HepG2 (cell line): ENCODE measurements around the gene TOMM7. TPM values are rescaled to one million over a fixed set of nuclear protein-coding genes. Genes with fewer than 3 reads are reported as not detected.

ENCODE experiments used
- CBX5 ChIP-seq: sonication (generic); formaldehyde crosslinking; IDR thresholded peaks from 2 replicates; pipeline ENCODE4 v1.4.0; 2020; ENCODE audit warnings: missing genetic modification reagents, borderline replicate concordance
- FOXC1 ChIP-seq: sonication (generic); formaldehyde crosslinking; IDR thresholded peaks from 2 replicates; pipeline ENCODE4 v1.8.0; 2022; ENCODE audit warnings: mild to moderate bottlenecking, missing genetic modification reagents, borderline replicate concordance
- HNRNPH1 ChIP-seq: fragments of 200-400 bp; formaldehyde crosslinking; optimal IDR thresholded peaks from 2 replicates; pipeline ENCODE3; 2017; ENCODE audit warnings: mild to moderate bottlenecking, low read depth, low read length
- HNRNPL ChIP-seq: fragments of 200-400 bp; formaldehyde crosslinking; IDR thresholded peaks from 2 replicates; pipeline ENCODE4 v1.6.1; 2017; ENCODE audit warnings: mild to moderate bottlenecking, low read depth, low read length
- KDM3A ChIP-seq: IDR thresholded peaks from 2 replicates; pipeline ENCODE4 v1.6.1; 2018; ENCODE audit warnings: low read depth, missing compliant biosample characterization
- KLF16 ChIP-seq, 2 experiments: sonication (generic) in 1 of 2; formaldehyde crosslinking in 1 of 2; IDR thresholded peaks; 2 replicates each; pipeline versions ENCODE4 v1.6.1 to v1.8.0; 2016 to 2023; ENCODE audit warnings: missing genetic modification reagents in 2 of 2, missing compliant biosample characterization in 1 of 2
- TIGD3 ChIP-seq: sonication (generic); formaldehyde crosslinking; IDR thresholded peaks from 2 replicates; pipeline ENCODE4 v1.5.1; 2020; ENCODE audit warnings: mild to moderate bottlenecking, missing genetic modification reagents, borderline replicate concordance
- ZBTB3 ChIP-seq: sonication (generic); formaldehyde crosslinking; IDR thresholded peaks from 2 replicates; pipeline ENCODE4 v1.4.0; 2020; ENCODE audit warnings: low read depth, mild to moderate bottlenecking, moderate library complexity, missing genetic modification reagents, borderline replicate concordance
- ZFP62 ChIP-seq: sonication (generic); formaldehyde crosslinking; IDR thresholded peaks from 2 replicates; pipeline ENCODE4 v1.4.0; 2020; ENCODE audit warnings: missing genetic modification reagents
- ZFX ChIP-seq: sonication (generic); formaldehyde crosslinking; IDR thresholded peaks from 2 replicates; pipeline ENCODE4 v1.4.0; 2020; ENCODE audit warnings: mild to moderate bottlenecking, low read depth, missing genetic modification reagents, moderate library complexity
- ZNF124 ChIP-seq: sonication (generic); formaldehyde crosslinking; IDR thresholded peaks from 2 replicates; pipeline ENCODE4 v1.4.0; 2020; ENCODE audit warnings: missing genetic modification reagents
- ZNF253 ChIP-seq: sonication (generic); formaldehyde crosslinking; IDR thresholded peaks from 2 replicates; pipeline ENCODE4 v1.8.0; 2022; ENCODE audit warnings: mild to moderate bottlenecking, missing genetic modification reagents, borderline replicate concordance
- ZNF274 ChIP-seq: sonication (generic); formaldehyde crosslinking; IDR thresholded peaks from 2 replicates; pipeline ENCODE4 v1.5.1; 2020; ENCODE audit warnings: mild to moderate bottlenecking, missing genetic modification reagents
- ZNF383 ChIP-seq: sonication (generic); formaldehyde crosslinking; IDR thresholded peaks from 2 replicates; pipeline ENCODE4 v1.4.0; 2020; ENCODE audit warnings: missing genetic modification reagents, mild to moderate bottlenecking, borderline replicate concordance
- ZNF44 ChIP-seq: sonication (generic); formaldehyde crosslinking; IDR thresholded peaks from 2 replicates; pipeline ENCODE4 v1.5.1; 2020; ENCODE audit warnings: mild to moderate bottlenecking, missing genetic modification reagents
- ZNF777 ChIP-seq: sonication (generic); formaldehyde crosslinking; IDR thresholded peaks from 2 replicates; pipeline ENCODE4 v1.4.0; 2020; ENCODE audit warnings: missing genetic modification reagents
- ZNF784 ChIP-seq: sonication (generic); formaldehyde crosslinking; IDR thresholded peaks from 2 replicates; pipeline ENCODE4 v1.5.1; 2020; ENCODE audit warnings: missing genetic modification reagents, mild to moderate bottlenecking, borderline replicate concordance
- ZNF879 ChIP-seq: sonication (generic); formaldehyde crosslinking; IDR thresholded peaks from 2 replicates; pipeline ENCODE4 v1.8.1; 2023; ENCODE audit warnings: missing genetic modification reagents
- ZSCAN20 ChIP-seq: sonication (generic); formaldehyde crosslinking; IDR thresholded peaks from 2 replicates; pipeline ENCODE4 v1.4.0; 2020; ENCODE audit warnings: missing genetic modification reagents, mild to moderate bottlenecking, borderline replicate concordance
- polyA plus RNA-seq, 8 experiments: library from polyadenylated mRNA; depleted of rRNA in 3 of 8; stranded (reverse) in 7 of 8; unstranded in 1 of 8; fragments of >200 nt; fragmentation: Illumina TruSeq in 4 of 8; extraction: Trizol in 4 of 8; gene quantifications; 2 replicates each; pipeline versions ENCODE4 v1.2.1 to v1.2.3, GENCODE V29; 2011 to 2016; ENCODE audit warnings: low read depth in 4 of 8, missing spikeins in 1 of 8, mixed read lengths in 1 of 8; ENCODE audit not compliant: insufficient read depth in 1 of 8
- total RNA-seq, 5 experiments: library from RNA; depleted of rRNA; stranded (reverse); fragments of >200 nt; fragmentation: Illumina TruSeq; extraction: Trizol; gene quantifications; 2 replicates each; pipeline ENCODE4 v1.2.3, GENCODE V29; 2016; ENCODE audit warnings: low read depth in 1 of 5
- TF ChIP-seq, protein P1 (sequence below), 2 experiments: sonication (generic) in 1 of 2; formaldehyde crosslinking in 1 of 2; IDR thresholded peaks; 2 replicates each; pipeline versions ENCODE4 v1.5.1 to v1.6.1; 2011 to 2020; ENCODE audit warnings: borderline replicate concordance in 1 of 2, low read depth in 1 of 2, low read length in 1 of 2, mild to moderate bottlenecking in 1 of 2, missing genetic modification reagents in 1 of 2, moderate library complexity in 1 of 2
- TF ChIP-seq, protein P2 (sequence below): sonication (generic); formaldehyde crosslinking; IDR thresholded peaks from 2 replicates; pipeline ENCODE4 v1.4.0; 2020; ENCODE audit warnings: missing genetic modification reagents

TOMM7 gene
- total and polyA plus RNA-seq, 2 of the 13 experiments (the other 11 are each of a cell fraction or from before 2014, with no cell fraction given) = 251 to 369 TPM

DNA sequence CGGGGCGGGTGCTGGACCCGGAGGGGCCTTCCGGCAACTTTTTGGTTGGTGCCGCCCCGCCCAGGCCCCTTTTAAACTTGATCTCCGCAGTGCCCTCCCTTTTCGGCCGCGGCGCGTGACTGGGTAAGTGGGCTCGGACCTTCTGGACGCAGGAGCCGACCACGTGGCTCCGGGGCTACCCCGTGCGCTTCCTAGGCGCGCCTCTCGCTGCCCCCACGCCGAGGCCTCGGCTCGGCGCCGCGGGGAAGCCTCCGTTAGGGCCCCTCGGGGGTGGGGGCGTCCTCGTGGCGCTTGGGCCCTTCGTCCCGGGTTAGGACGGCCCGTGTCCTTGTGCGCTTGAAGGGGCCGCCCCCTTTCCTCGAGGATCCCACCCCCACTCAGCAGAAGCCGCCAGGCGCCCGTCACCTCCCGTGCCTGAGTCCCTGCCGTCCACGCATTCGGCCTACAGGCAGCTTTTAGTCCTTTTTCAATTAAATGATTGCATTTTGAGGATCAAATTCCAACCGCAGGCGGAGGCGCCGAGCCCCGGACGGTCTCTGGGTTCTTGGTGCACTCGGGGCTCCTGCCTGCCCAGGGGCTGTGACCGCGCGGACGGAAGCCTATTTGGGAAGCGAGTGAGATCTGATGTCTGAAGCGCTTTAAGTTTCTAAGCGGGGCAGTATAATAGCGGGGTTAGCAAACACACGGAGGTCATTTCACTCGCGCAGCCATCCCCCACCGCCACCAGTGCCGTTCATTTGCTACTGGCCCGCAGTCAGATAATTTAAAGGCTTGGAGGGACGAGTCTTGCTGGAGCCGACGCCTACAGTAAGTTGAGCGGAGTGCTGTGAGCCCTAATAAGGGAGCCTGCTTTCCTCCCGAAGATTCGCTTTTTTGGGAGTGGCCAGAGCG is 31.8 kb upstream of the TOMM7 start (continued):
- TF ChIP-seq ZNF879 (CRISPR knock-in tag) = 0 out of 2 replicates have a peak, but pooled peaks have one; percentile 54
- TF ChIP-seq KLF16 (CRISPR knock-in tag; IDR thresholded peaks at IDR 0.05) = peak in 1 of 2 experiments; percentile 79; a peak in 2 of 4 replicates
- TF ChIP-seq KDM3A (CRISPR knock-in tag) = no peak
- TF ChIP-seq ZNF383 (CRISPR knock-in tag) = 0 out of 2 replicates have a peak, but pooled peaks have one; percentile 64
- TF ChIP-seq HNRNPH1 = no peak
- no peak for TF ChIP-seq ZBTB3 (CRISPR knock-in tag)
- TF ChIP-seq ZSCAN20 (CRISPR knock-in tag) = peak; percentile 97
- TF ChIP-seq ZNF777 (CRISPR knock-in tag) = peak; percentile 95
- TF ChIP-seq ZNF274 (CRISPR knock-in tag) = peak; percentile 46; the same call in 1 of the 2 replicates
- TF ChIP-seq ZFX (CRISPR knock-in tag) = peak; percentile 85
- TF ChIP-seq, protein P1, sequence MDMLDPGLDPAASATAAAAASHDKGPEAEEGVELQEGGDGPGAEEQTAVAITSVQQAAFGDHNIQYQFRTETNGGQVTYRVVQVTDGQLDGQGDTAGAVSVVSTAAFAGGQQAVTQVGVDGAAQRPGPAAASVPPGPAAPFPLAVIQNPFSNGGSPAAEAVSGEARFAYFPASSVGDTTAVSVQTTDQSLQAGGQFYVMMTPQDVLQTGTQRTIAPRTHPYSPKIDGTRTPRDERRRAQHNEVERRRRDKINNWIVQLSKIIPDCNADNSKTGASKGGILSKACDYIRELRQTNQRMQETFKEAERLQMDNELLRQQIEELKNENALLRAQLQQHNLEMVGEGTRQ (IDR thresholded peaks at IDR 0.05; ENCODE audit: low read depth, low read length) = no peak
- TF ChIP-seq, protein P1 (CRISPR knock-in tag; IDR thresholded peaks at IDR 0.05; ENCODE audit: borderline replicate concordance) = peak; percentile 74
- no peak for TF ChIP-seq ZFP62 (CRISPR knock-in tag)
- peak; percentile 73; the same call in 1 of the 2 replicates for TF ChIP-seq ZNF44 (CRISPR knock-in tag)
- TF ChIP-seq, protein P2, sequence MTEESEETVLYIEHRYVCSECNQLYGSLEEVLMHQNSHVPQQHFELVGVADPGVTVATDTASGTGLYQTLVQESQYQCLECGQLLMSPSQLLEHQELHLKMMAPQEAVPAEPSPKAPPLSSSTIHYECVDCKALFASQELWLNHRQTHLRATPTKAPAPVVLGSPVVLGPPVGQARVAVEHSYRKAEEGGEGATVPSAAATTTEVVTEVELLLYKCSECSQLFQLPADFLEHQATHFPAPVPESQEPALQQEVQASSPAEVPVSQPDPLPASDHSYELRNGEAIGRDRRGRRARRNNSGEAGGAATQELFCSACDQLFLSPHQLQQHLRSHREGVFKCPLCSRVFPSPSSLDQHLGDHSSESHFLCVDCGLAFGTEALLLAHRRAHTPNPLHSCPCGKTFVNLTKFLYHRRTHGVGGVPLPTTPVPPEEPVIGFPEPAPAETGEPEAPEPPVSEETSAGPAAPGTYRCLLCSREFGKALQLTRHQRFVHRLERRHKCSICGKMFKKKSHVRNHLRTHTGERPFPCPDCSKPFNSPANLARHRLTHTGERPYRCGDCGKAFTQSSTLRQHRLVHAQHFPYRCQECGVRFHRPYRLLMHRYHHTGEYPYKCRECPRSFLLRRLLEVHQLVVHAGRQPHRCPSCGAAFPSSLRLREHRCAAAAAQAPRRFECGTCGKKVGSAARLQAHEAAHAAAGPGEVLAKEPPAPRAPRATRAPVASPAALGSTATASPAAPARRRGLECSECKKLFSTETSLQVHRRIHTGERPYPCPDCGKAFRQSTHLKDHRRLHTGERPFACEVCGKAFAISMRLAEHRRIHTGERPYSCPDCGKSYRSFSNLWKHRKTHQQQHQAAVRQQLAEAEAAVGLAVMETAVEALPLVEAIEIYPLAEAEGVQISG = peak; percentile 77
- no peak for TF ChIP-seq HNRNPL
- TF ChIP-seq CBX5 (CRISPR knock-in tag) = no peak; the same call in 1 of the 2 replicates
- TF ChIP-seq ZNF124 = no peak
- TF ChIP-seq ZNF253 = no peak; the same call in 1 of the 2 replicates
- TF ChIP-seq TIGD3 = no peak
- peak; percentile 78; the same call in 1 of the 2 replicates for TF ChIP-seq ZNF784 (CRISPR knock-in tag)
- TF ChIP-seq FOXC1 (CRISPR knock-in tag) = peak; percentile 57; the same call in 1 of the 2 replicates
